Body of pancreas (tissue), 4 donors: ENCODE results near the gene PTPRS. TPM values are rescaled to one million over a fixed set of nuclear protein-coding genes. Genes with fewer than 3 reads are reported as not detected.
"Not testable (repeated sequence)": the region's sequence is repeated elsewhere in the genome, so short reads cannot be mapped to it uniquely, and the experiment has no call there.

Experiments used
- ATAC-seq: fragments of 150-250 bp; one replicate; pipeline ENCODE4 v1.9.1; 2016
- DNase-seq, 4 donors: peaks; one replicate each; pipeline ENCODE4 v3.0.0-alpha.2; 2019
- H3K27ac ChIP-seq, 4 donors: fragments of 200-600 bp; sonication (generic); 1 replicate in 3 of 4; 2 replicates in 1 of 4; pipeline versions ENCODE4 v1.5.1 to v1.6.1; 2016 to 2019; ENCODE audit warnings: mild to moderate bottlenecking in 1 of 4, mixed read lengths in 1 of 4, moderate library complexity in 1 of 4
- H3K27me3 ChIP-seq, 2 donors: fragments of 200-600 bp; sonication (generic); one replicate each; pipeline ENCODE4 v1.6.0; 2016; ENCODE audit warnings: mild to moderate bottlenecking in 1 of 2
- H3K36me3 ChIP-seq, 2 donors: fragments of 200-600 bp; sonication (generic); replicated peaks in 1 of 2; 2 replicates each; pipeline ENCODE4 v1.5.1; 2016; ENCODE audit warnings: low read depth in 2 of 2; ENCODE audit not compliant: insufficient read depth in 1 of 2
- H3K4me1 ChIP-seq: fragments of 200-600 bp; sonication (generic); one replicate; pipeline ENCODE4 v1.6.0; 2016
- H3K4me3 ChIP-seq, 2 donors: fragments of 200-600 bp; sonication (generic); 1 replicate in 1 of 2; 2 replicates in 1 of 2; pipeline ENCODE4 v1.5.1; 2016 to 2019
- H3K9me3 ChIP-seq, 3 donors: fragments of 200-600 bp; sonication (generic); 1 replicate in 2 of 3; 2 replicates in 1 of 3; pipeline ENCODE4 v1.5.1; 2016
- POLR2A ChIP-seq, 3 donors: fragments of 450-650 bp; IDR thresholded peaks; one replicate each; pipeline ENCODE4 v1.6.1; 2016; ENCODE audit warnings: antibody characterized with exemption in 3 of 3, mild to moderate bottlenecking in 2 of 3
- WGBS, 2 donors: methylation state at CpG; one replicate each; pipeline ENCODE4 v1.1.5; 2017; 5-methylcytosine and 5-hydroxymethylcytosine counted together
- intact Hi-C: fragments of 100-400 bp; cut with DNase I; formaldehyde crosslinking; loops from one replicate; pipeline ENCODE4 v1.15.1; 2023
- total RNA-seq, 2 donors: library from RNA; depleted of rRNA; stranded (reverse); fragments of >200 nt; gene quantifications; one replicate each; pipeline ENCODE4 v1.1.0, GENCODE V29; 2016
- TF ChIP-seq, protein P1 (sequence below), 7 experiments: fragments of 450-650 bp in 4 of 7; fragments of 200-600 bp in 3 of 7; sonication (generic) in 3 of 7; IDR thresholded peaks; one replicate each; pipeline ENCODE4 v1.5.1; 2016 to 2019; ENCODE audit warnings: antibody characterized with exemption in 7 of 7

PTPRS gene
- total RNA-seq, 2 donors from 2014 or later: 133 to 139 TPM

DNA sequence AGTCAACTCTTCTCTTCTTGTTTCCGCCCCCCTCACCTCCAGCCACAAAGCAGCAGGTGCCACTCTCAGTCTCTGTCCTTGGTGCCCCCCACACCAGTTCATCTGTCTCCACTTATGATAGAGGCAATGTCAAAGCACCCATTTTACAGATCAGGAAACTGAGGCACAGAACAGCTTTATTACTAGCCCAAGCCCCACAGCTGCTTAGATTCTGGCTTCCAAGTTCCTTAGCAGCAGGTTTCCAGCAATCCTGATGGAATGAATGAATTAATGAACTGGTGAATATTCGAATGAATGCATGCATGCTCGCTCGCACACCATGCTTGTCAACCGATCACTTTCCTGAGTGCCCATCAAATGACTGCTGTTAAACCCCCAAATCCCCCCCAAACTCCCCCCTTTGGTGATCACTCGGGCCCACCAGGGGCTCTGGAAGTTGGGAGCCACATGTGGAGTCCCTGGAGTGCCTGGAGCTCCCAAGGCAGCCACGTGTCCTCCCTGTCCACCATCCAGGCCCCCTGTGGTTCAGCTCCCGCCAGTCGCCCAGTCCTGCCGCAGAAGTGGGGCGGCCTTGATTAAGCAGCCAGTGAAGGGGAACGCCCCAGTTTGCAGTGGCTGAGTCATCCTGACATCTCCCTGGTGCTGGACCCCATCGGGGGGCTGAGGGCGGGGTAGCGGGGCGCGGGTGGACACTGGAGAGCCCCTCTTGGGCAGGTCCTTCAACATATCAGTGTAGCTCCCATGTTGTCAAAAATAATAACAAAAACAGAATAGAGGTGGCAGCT is 6.8 kb downstream of the PTPRS start:
- H3K4me3 ChIP-seq: no peak overlapping the region
- no peaks in the 10 kb centered on the region for H3K9me3 ChIP-seq
- 68 to 83% methylated on average over 13 to 17 of the region's 17 CpGs for WGBS, 2 donors
- peaks cover 2% of the 10 kb centered on the region for H3K4me1 ChIP-seq
- ATAC-seq: no peak
- no peaks in the 10 kb centered on the region for H3K36me3 ChIP-seq
- intact Hi-C loops: no loop called here
- H3K27ac ChIP-seq: no peak overlapping the region
- DNase-seq: no peak
- peaks cover 0 to 15% of the 10 kb centered on the region in 2 donors for H3K27me3 ChIP-seq
- TF ChIP-seq, protein P1, sequence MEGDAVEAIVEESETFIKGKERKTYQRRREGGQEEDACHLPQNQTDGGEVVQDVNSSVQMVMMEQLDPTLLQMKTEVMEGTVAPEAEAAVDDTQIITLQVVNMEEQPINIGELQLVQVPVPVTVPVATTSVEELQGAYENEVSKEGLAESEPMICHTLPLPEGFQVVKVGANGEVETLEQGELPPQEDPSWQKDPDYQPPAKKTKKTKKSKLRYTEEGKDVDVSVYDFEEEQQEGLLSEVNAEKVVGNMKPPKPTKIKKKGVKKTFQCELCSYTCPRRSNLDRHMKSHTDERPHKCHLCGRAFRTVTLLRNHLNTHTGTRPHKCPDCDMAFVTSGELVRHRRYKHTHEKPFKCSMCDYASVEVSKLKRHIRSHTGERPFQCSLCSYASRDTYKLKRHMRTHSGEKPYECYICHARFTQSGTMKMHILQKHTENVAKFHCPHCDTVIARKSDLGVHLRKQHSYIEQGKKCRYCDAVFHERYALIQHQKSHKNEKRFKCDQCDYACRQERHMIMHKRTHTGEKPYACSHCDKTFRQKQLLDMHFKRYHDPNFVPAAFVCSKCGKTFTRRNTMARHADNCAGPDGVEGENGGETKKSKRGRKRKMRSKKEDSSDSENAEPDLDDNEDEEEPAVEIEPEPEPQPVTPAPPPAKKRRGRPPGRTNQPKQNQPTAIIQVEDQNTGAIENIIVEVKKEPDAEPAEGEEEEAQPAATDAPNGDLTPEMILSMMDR (IDR thresholded peaks at IDR 0.05): no peak
- TF ChIP-seq POLR2A (IDR thresholded peaks at IDR 0.05): no peak

DNA sequence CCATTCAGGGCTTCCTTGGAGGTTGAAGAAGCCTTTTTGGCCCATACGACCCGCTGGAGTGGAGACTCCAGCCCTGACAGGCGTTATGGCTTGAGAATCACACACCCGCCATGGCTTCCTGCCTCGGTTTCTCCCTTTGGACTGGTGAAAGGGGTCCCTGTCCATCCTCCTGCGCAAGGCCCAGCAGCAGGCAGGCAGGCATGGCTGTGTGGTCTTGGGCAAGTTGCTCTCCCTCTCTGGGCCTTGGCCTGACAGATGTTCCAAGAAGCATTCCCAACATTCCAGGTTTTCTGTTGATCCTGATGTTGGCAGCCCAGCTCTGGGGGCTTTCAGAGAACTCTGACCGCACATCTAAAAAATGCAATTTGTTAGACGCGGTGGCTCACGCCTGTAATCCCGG is 8.1 kb downstream of the PTPRS start:
- intact Hi-C loops: no loop called here
- ATAC-seq: no peak
- no peaks in the 10 kb centered on the region for H3K4me1 ChIP-seq
- H3K27ac ChIP-seq: no peak overlapping the region
- no peaks in the 10 kb centered on the region for H3K9me3 ChIP-seq
- peaks cover 0 to 8% of the 10 kb centered on the region in 2 donors for H3K27me3 ChIP-seq
- no peak for TF ChIP-seq POLR2A (IDR thresholded peaks at IDR 0.05)
- TF ChIP-seq, protein P1 (IDR thresholded peaks at IDR 0.05): no peak
- no peak overlapping the region for H3K4me3 ChIP-seq
- no peaks in the 10 kb centered on the region for H3K36me3 ChIP-seq
- 91 to 93% methylated on average over 8 to 11 of the region's 11 CpGs for WGBS, 2 donors
- no peak for DNase-seq

DNA sequence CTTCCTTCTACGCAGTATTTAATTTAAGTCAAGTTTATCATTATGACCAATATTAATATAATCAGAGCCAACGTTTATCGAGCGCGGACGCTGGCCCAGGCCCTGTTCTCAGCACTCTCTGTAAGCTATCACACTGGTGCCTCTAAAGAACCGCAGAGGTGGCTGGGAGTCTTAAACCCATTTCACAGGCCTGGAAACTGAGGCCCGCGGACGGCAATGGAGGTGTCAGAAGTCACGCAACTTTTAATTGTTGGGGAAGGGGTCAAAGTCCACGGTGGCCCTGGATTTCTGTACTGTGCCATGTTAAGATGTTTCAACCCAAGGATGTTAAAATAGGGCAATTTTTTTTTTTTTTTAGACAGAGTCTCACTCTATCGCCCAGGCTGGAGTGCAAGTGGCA is 8.8 kb downstream of the PTPRS start:
- no peak overlapping the region for H3K27ac ChIP-seq
- no peaks in the 10 kb centered on the region for H3K36me3 ChIP-seq
- DNase-seq (no peak), ATAC-seq (no peak)
- WGBS, 2 donors: 84 to 91% methylated on average over 13 of the region's 13 CpGs
- TF ChIP-seq POLR2A (IDR thresholded peaks at IDR 0.05): no peak
- TF ChIP-seq, protein P1 (IDR thresholded peaks at IDR 0.05): no peak
- no peak overlapping the region for H3K4me3 ChIP-seq
- peaks cover 0 to 10% of the 10 kb centered on the region in 2 donors for H3K27me3 ChIP-seq
- no peaks in the 10 kb centered on the region for H3K9me3 ChIP-seq
- no peaks in the 10 kb centered on the region for H3K4me1 ChIP-seq
- intact Hi-C loops: no loop called here

- intact Hi-C loops: no loop called here
- H3K9me3 ChIP-seq: no peaks in the 10 kb centered on the region
- no peak overlapping the region for H3K4me3 ChIP-seq
- no peaks in the 10 kb centered on the region for H3K4me1 ChIP-seq
- no peaks in the 10 kb centered on the region for H3K36me3 ChIP-seq
- no peak for TF ChIP-seq POLR2A (IDR thresholded peaks at IDR 0.05)
- TF ChIP-seq, protein P1 (IDR thresholded peaks at IDR 0.05): no peak
- no peak for ATAC-seq
- peaks cover 0 to 11% of the 10 kb centered on the region in 2 donors for H3K27me3 ChIP-seq
- no peak for DNase-seq
- WGBS, 2 donors: 75 to 78% methylated on average over 9 to 10 of the region's 10 CpGs
- no peak overlapping the region for H3K27ac ChIP-seq
Measured at GRCh38 chr19:5330307-5330720, 10.3 kb downstream of the PTPRS start.

GRCh38 chr19:5329141-5329540 is 11.5 kb downstream of the PTPRS start:
- TF ChIP-seq, protein P1 (IDR thresholded peaks at IDR 0.05): no peak
- H3K9me3 ChIP-seq: peaks cover 0 to 6% (median 0%) of the 10 kb centered on the region in 3 donors
- ATAC-seq: no peak
- no peaks in the 10 kb centered on the region for H3K4me1 ChIP-seq
- intact Hi-C loops: no loop called here
- DNase-seq: no peak
- no peak overlapping the region for H3K27ac ChIP-seq
- peaks cover 0 to 4% of the 10 kb centered on the region in 2 donors for H3K27me3 ChIP-seq
- no peaks in the 10 kb centered on the region for H3K36me3 ChIP-seq
- no peak overlapping the region for H3K4me3 ChIP-seq
- WGBS, 2 donors: 79 to 83% methylated on average over 7 to 11 of the region's 11 CpGs

DNA sequence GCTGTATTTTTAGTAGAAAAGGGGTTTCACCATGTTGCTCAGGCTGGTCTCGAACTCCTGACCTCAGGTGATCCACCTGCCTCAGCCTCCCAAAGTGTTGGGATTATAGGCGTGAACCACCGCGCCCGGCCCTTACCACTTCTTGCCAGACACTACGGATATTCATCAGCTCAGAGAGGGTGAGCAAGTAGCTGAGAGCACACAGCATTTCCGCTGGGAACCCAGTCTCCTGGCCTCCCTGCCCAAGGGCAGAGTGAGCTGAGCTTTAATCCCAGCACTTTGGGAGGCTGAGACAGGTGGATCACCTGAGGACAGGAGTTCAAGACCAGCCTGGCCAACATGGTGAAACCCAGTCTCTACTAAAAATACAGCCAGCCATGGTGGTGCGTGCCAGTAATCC is 12.2 kb downstream of the PTPRS start:
- H3K27ac ChIP-seq, H3K27me3 ChIP-seq, intact Hi-C loops, H3K4me3 ChIP-seq, H3K36me3 ChIP-seq, DNase-seq, H3K4me1 ChIP-seq, H3K9me3 ChIP-seq, ATAC-seq: not testable (repeated sequence)
- WGBS, 2 donors: 86% methylated on average over 7 to 8 of the region's 8 CpGs
